BLaER1 treated with 17β-estradiol and CSF1 and Interleukin-3, amounts not matched to agents 10 nM and 100 nM (cell line): Measurements from ENCODE around the gene CPNE8.
A peak's percentile ranks its signal among the peaks of the same experiment; 100 is the strongest.

Experiments
- H3K27ac ChIP-seq, 11 experiments: shearing (Covaris generic); formaldehyde crosslinking; 2 replicates each; pipeline ENCODE4 v1.8.1; 2022
- H3K27me3 ChIP-seq, 11 experiments: shearing (Covaris generic); formaldehyde crosslinking; 2 replicates each; pipeline ENCODE4 v1.8.1; 2022
- H3K36me3 ChIP-seq, 11 experiments: shearing (Covaris generic); formaldehyde crosslinking; 2 replicates each; pipeline ENCODE4 v1.8.1; 2022
- H3K4me1 ChIP-seq, 10 experiments: shearing (Covaris generic); formaldehyde crosslinking; 2 replicates each; pipeline ENCODE4 v1.8.1; 2022
- H3K4me2 ChIP-seq, 11 experiments: shearing (Covaris generic); formaldehyde crosslinking; 2 replicates each; pipeline ENCODE4 v1.8.1; 2022
- H3K4me3 ChIP-seq, 10 experiments: shearing (Covaris generic); formaldehyde crosslinking; 2 replicates each; pipeline ENCODE4 v1.8.1; 2022
- H3K9ac ChIP-seq, 11 experiments: shearing (Covaris generic); formaldehyde crosslinking; 2 replicates each; pipeline ENCODE4 v1.8.1; 2022
- H3K9me3 ChIP-seq, 11 experiments: shearing (Covaris generic); formaldehyde crosslinking; replicated peaks in 1 of 11; 2 replicates each; pipeline ENCODE4 v1.8.1; 2022
- H4K20me1 ChIP-seq, 11 experiments: shearing (Covaris generic); formaldehyde crosslinking; 2 replicates each; pipeline ENCODE4 v1.8.1; 2022
- Cebpa-rat ChIP-seq, 11 experiments: shearing (Covaris generic); IDR thresholded peaks; 2 replicates each; pipeline ENCODE4 v1.8.1; 2022

CPNE8 gene

GRCh38 chr12:38904537-38905479, 583 bp downstream of the CPNE8 start:
- Histone ChIP-seq H3K27ac (peak overlapping the region; percentile 61 to 85 (median 70)), H3K4me2 (peak overlapping the region; percentile 80 to 89 (median 82)), H4K20me1 (peaks cover 0 to 8% (median 0%) of the 10 kb centered on the region in 11 experiments; a peak in 2 of 22 replicates), H3K36me3 (no peaks in the 10 kb centered on the region), H3K9ac (peak overlapping the region; percentile 69 to 85 (median 77)), H3K27me3 (peaks cover 0 to 25% (median 16%) of the 10 kb centered on the region in 11 experiments; a peak in 13 of 22 replicates), H3K4me3 (peak overlapping the region; percentile 57 to 77 (median 68)), H3K9me3 (peaks cover 0 to 16% (median 10%) of the 10 kb centered on the region in 11 experiments; a peak in 10 of 22 replicates), H3K4me1 (peaks cover 6 to 26% (median 11%) of the 10 kb centered on the region in 10 experiments; a peak in 14 of 20 replicates)
- TF ChIP-seq Cebpa-rat (IDR thresholded peaks at IDR 0.05): no peak

GRCh38 chr12:38903596-38903995, 1.8 kb downstream of the CPNE8 start:
- Histone ChIP-seq H3K4me1 (peaks cover 6 to 26% (median 11%) of the 10 kb centered on the region in 10 experiments; a peak in 14 of 20 replicates), H3K9me3 (peaks cover 0 to 16% (median 10%) of the 10 kb centered on the region in 11 experiments; a peak in 10 of 22 replicates), H3K27ac (no peak overlapping the region), H3K36me3 (no peaks in the 10 kb centered on the region), H3K9ac (peak overlapping the region in 1 of 11 experiments; percentile 75; a peak in 2 of 22 replicates), H3K27me3 (peaks cover 0 to 25% (median 16%) of the 10 kb centered on the region in 11 experiments; a peak in 13 of 22 replicates), H3K4me3 (peak overlapping the region in 3 of 10 experiments; percentile 57 to 72 (median 61); a peak in 4 of 20 replicates), H3K4me2 (peak overlapping the region in 6 of 11 experiments; percentile 80 to 89 (median 87); a peak in 10 of 22 replicates), H4K20me1 (peaks cover 0 to 12% (median 0%) of the 10 kb centered on the region in 11 experiments; a peak in 4 of 22 replicates)
- no peak for TF ChIP-seq Cebpa-rat (IDR thresholded peaks at IDR 0.05)

DNA sequence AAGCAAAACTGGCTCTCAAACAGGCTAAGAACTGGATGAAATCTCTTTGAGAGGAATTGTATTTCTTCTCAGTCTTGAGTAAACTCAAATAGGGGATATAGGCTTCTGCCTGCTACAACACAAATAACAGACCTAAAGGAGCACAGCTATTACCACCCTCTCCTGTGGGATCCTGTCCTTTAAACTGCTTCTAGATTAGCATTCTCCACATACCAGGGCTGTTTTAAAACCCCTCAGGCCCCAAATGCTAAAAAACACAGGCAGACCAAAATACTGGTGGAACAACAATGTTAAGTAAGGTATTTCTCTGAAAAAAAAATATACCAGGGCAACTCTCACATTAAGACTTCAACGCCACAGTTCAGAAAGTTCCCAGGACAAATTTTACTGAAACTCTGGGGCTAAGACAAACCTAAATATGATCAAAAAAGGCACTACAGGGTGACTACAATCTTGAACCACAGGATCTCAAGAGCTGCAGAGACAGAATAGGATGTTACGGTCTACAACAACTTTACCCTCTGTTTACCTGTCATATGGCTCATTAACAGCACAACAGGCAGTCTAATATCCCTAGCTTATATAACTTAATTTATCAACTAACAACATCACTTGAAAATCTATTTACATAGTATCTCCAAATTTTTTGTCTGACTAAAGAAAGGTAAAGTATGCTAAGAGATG, 7.2 kb downstream of the CPNE8 start:
- H3K4me2 ChIP-seq: no peak overlapping the region
- no peaks in the 10 kb centered on the region for H3K36me3 ChIP-seq
- H3K4me1 ChIP-seq: 0 out of 20 replicates have a peak, but pooled peaks cover 0 to 2% (median 0%) of the 10 kb centered on the region in 10 experiments
- H3K27ac ChIP-seq: no peak overlapping the region
- no peak overlapping the region for H3K4me3 ChIP-seq
- TF ChIP-seq Cebpa-rat (IDR thresholded peaks at IDR 0.05): no peak
- no peaks in the 10 kb centered on the region for H3K27me3 ChIP-seq
- H3K9ac ChIP-seq: no peak overlapping the region
- H4K20me1 ChIP-seq: peaks cover 0 to 40% (median 0%) of the 10 kb centered on the region in 11 experiments; a peak in 5 of 22 replicates
- no peaks in the 10 kb centered on the region for H3K9me3 ChIP-seq

DNA sequence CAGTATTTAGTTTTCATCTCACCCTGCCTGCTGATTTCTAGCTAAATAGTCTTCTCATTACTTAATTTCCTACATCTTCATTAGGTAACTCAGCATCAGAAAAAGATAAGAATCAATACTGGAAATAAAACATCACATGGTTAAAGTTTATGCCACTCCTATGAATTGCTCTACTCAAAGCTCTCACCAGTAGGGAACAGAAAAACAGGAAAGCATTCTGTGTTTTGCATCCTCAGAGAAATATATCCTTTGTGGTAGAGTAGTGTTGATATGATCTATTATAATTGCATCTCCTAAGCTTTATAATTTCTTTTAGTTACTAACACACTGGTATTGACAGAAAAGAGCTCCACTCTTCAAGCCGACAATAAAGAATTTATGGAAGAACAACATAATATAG, 9.9 kb downstream of the CPNE8 start:
- H3K4me2 ChIP-seq: no peak overlapping the region
- H3K36me3 ChIP-seq: no peaks in the 10 kb centered on the region
- no peak for TF ChIP-seq Cebpa-rat (IDR thresholded peaks at IDR 0.05)
- no peak overlapping the region for H3K4me3 ChIP-seq
- H3K27ac ChIP-seq: no peak overlapping the region
- peaks cover 0 to 7% (median 0%) of the 10 kb centered on the region in 10 experiments; a peak in 6 of 20 replicates for H3K4me1 ChIP-seq
- H3K9ac ChIP-seq: no peak overlapping the region
- H4K20me1 ChIP-seq: peaks cover 0 to 40% (median 0%) of the 10 kb centered on the region in 11 experiments; a peak in 5 of 22 replicates
- H3K27me3 ChIP-seq: no peaks in the 10 kb centered on the region
- H3K9me3 ChIP-seq: no peaks in the 10 kb centered on the region

GRCh38 chr12:38892976-38893375, 12.4 kb downstream of the CPNE8 start:
- H3K36me3 ChIP-seq: no peaks in the 10 kb centered on the region
- no peak overlapping the region for H3K4me2 ChIP-seq
- H3K9me3 ChIP-seq: no peaks in the 10 kb centered on the region
- H4K20me1 ChIP-seq: peaks cover 0 to 24% (median 0%) of the 10 kb centered on the region in 11 experiments; a peak in 3 of 22 replicates
- no peak for TF ChIP-seq Cebpa-rat (IDR thresholded peaks at IDR 0.05)
- H3K4me1 ChIP-seq: peaks cover 0 to 32% (median 0%) of the 10 kb centered on the region in 10 experiments; a peak in 6 of 20 replicates
- no peak overlapping the region for H3K27ac ChIP-seq
- H3K9ac ChIP-seq: no peak overlapping the region
- no peaks in the 10 kb centered on the region for H3K27me3 ChIP-seq
- H3K4me3 ChIP-seq: no peak overlapping the region

- H3K4me3 ChIP-seq: no peak overlapping the region
- H3K36me3 ChIP-seq: no peaks in the 10 kb centered on the region
- TF ChIP-seq Cebpa-rat (IDR thresholded peaks at IDR 0.05): no peak
- H3K27ac ChIP-seq: no peak overlapping the region
- peaks cover 0 to 20% (median 0%) of the 10 kb centered on the region in 11 experiments; a peak in 3 of 22 replicates for H4K20me1 ChIP-seq
- H3K9me3 ChIP-seq: no peaks in the 10 kb centered on the region
- peaks cover 0 to 34% (median 0%) of the 10 kb centered on the region in 10 experiments; a peak in 6 of 20 replicates for H3K4me1 ChIP-seq
- H3K4me2 ChIP-seq: no peak overlapping the region
- no peak overlapping the region for H3K9ac ChIP-seq
- H3K27me3 ChIP-seq: no peaks in the 10 kb centered on the region
Observed at GRCh38 chr12:38892087-38892786, 13.2 kb downstream of the CPNE8 start.

GRCh38 chr12:38890102-38890855, 15.1 kb downstream of the CPNE8 start:
- no peaks in the 10 kb centered on the region for H3K27me3 ChIP-seq
- H3K4me3 ChIP-seq: no peak overlapping the region
- 0 out of 22 replicates have a peak, but pooled peaks cover 0 to 9% (median 0%) of the 10 kb centered on the region in 11 experiments for H4K20me1 ChIP-seq
- H3K4me2 ChIP-seq: peak overlapping the region in 3 of 11 experiments; percentile 24 to 72 (median 53); a peak in 4 of 22 replicates
- H3K27ac ChIP-seq: peak overlapping the region in 2 of 11 experiments; percentile 26 to 52; a peak in 5 of 22 replicates
- H3K9ac ChIP-seq: no peak overlapping the region
- H3K9me3 ChIP-seq: no peaks in the 10 kb centered on the region
- no peaks in the 10 kb centered on the region for H3K36me3 ChIP-seq
- H3K4me1 ChIP-seq: peaks cover 0 to 34% (median 0%) of the 10 kb centered on the region in 10 experiments; a peak in 6 of 20 replicates
- TF ChIP-seq Cebpa-rat (IDR thresholded peaks at IDR 0.05): no peak
